ACHN (cell line): ENCODE results near the gene PHACTR1.
"Not testable (repeated sequence)": the region's sequence is repeated elsewhere in the genome, so short reads cannot be mapped to it uniquely, and the experiment has no call there.

Source experiments
- DNase-seq: peaks from one replicate; pipeline ENCODE4 v3.0.0-alpha.2; 2015
- in situ Hi-C: cut with HindIII; loops from 2 replicates; pipeline ENCODE4 v1.10.0; 2017; ENCODE audit warnings: low sequenced_read_pairs, low pct_ligation_motif_present, low pct_unique_long_range_greater_than_20kb

PHACTR1 gene

DNA sequence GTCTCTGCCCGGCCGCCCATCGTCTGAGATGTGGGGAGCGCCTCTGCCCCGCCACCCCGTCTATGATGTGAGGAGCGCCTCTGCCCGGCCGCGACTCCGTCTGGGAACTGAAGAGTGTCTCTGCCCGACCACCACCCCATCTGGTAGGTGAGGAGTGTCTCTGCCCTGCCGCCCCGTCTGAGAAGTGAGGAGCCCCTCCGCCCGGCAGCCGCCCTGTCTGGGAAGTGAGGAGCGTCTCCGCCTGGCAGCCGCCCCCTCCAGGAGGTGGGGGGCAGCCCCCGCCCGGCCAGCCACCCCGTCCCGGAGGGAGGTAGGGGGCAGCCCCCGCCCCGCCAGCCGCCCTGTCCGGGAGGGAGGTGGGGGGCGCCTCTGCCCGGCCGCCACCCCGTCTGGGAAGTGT is 417.3 kb downstream of the PHACTR1 start:
- in situ Hi-C loops, DNase-seq: not testable (repeated sequence)

DNA sequence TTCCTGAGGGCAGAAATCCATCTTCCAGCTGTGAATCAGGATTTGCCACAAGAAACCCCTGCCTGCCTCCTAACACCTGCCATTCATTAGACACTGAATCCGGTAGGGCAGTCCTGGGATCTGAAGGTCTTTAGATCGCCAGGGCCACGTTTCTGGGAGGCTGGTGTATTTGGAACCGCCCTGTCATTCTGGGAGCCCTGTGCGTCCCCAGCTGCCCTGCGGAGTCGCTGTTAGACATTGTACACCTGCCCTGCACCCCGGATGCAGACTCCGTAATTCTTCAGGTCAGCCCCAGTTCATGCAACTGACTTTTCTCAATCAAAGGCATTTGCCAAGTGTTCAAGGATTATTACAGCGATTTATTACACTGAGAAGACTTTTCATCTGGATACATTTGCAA is 418.6 kb downstream of the PHACTR1 start:
- in situ Hi-C loops, result no loop called here
- DNase-seq, result no peak

DNA sequence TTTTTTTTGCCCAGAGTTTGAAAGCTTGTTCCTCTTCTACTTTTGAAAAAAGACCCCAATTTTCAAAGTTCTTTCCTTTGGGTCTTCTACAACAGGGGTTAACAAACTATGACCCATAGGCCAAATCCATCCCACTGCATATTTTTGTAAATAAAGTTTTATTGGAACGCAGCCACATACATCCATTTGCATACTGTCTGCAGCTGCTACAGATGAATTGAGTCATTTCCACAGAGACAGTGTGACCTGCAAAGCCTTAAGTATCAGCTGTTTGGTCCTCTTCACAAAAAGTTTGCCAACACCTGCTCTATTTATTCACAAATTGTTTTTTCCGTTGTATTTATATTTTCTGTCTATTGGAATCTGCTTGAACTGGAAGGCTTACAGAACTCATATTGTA is 422.6 kb downstream of the PHACTR1 start:
- in situ Hi-C loops, result no loop called here
- no peak for DNase-seq

DNA sequence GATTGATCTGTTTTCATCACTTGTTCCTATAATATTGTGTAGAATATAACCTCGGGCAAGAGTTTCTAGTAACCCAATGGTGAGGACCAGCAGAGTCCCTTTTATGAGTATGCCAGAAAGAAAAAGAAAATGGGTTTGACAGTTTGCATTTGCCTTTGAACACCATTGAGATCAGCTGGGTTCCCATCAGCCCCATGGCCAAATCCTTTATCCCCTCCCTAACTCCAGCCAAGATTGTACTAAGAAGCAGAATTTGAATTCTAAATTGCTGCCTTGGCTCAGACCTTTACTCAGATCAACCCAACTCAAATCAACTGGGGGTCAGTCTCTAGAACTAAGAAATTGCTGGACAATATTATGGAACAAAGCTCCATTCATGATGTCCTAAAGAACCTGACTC is 424.4 kb downstream of the PHACTR1 start:
- no peak for DNase-seq
- in situ Hi-C loops, result no loop called here

DNA sequence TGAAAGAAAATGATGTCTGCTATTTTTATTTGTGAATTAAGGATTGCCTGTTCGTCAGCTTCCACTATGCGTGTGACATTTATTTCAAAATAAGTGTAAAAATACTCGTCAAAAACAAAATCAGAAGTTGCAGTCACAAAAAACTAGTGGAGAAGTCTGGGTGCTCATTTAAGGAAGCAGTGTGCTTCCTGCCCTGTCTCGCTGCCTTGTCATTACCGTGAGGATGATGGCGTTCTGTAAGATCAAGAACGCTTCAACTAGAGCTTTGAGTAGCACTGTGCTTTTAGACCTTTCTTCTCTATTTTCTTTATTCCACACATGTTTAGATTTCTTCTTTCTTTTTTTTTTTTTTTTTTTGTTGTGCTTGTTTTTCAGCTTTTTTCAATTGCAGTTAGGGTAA is 424.8 kb downstream of the PHACTR1 start:
- no peak for DNase-seq
- in situ Hi-C loops, result no loop called here

DNA sequence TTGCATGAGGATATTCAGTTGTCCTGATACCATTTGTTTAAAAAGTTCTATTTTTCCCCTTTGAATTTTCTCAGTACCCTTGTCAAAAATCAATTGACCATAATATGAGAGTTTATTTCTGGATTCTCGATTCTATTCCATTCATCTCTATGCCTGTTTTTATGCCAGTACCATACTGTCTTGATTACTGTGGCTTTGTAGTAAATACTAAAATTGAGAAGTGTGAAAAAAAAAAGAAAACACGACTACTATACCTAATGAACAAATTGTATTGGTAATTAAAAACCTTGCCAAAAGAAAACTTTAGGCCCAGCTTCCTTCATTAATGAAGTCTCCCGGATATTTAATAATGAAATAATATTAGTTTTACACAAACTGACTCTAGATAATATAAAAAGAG is 426.0 kb downstream of the PHACTR1 start:
- in situ Hi-C loops, result no loop called here
- no peak for DNase-seq

DNA sequence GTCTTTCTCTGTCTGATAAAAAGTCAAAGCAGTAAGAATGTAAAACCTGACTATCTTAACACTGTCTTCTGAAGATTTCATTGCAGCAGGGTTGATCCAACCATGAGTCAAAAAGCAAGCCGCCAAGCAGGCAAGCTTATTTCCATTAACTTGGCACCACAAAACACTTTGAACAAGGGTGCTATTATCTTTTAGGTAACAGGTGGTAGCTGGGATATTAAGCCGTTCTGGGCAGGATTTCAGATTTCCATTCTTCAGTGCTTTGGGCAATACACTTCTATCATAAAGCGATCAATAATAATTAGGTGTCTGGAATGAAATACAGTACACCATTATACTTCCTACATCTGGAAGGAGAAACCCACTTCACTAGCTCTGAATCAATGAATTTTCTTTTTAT is 429.9 kb downstream of the PHACTR1 start:
- in situ Hi-C loops, result no loop called here
- no peak for DNase-seq

DNA sequence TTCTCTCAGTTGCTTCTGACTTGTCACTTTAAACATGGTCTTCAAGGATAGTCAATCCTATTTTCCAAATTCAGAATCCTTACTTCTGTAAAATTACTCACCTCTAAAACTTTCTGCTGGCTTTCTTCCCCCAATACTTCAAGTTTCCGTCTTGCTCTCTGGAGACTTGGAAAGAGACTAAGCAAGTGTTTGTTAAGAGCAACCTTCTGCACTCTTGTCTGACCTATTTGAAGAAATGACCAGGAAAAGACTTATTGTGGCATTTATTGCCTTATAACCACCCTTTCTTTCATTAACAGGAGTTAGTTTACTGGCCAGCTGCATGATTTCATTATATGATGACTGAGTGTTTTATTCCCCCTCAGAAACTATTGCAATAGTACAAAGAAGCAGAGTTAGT is 430.8 kb downstream of the PHACTR1 start:
- no peak for DNase-seq
- in situ Hi-C loops, result no loop called here

DNA sequence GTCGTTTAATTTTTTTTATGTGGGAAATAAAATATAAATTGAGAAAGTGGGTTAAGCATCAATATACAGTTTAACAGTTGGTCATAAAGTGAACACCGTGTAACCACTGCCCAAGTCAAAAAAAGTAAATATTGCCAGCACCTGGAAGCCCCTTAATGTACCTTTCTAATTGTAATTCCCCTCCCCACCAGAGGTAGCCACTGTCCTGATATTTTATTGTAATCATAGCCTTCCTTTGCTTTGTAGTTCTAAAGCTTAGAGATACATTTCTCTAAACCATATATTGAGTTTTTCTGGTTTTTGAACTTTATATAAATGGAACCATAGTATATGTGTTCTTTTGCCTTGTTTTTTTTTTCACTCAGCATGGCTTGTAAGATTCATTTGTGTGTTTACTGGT is 431.2 kb downstream of the PHACTR1 start:
- in situ Hi-C loops, result no loop called here

DNA sequence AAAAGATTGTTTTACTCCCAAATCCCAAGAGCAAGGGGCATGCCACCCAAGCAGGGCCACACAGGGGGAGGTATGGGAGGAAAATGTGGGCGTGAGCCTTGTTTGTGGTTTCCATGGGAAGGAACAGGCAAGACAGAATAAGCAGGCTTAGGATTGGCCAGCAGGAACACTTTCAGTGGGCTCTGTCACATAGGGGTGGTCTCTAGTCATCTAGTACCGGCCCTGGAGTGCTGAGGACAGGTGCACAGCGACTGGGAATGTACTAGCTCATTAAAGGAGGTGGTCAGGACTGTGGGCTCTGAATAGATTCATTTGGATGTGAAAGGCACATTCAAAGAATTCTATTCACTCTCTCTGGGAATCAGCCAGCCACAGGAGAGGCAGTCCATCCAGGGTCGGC is 436.2 kb downstream of the PHACTR1 start:
- DNase-seq, result no peak
- in situ Hi-C loops, result no loop called here

More for the DNA sequence above, 431.2 kb downstream of the PHACTR1 start:
- DNase-seq, result no peak

DNA sequence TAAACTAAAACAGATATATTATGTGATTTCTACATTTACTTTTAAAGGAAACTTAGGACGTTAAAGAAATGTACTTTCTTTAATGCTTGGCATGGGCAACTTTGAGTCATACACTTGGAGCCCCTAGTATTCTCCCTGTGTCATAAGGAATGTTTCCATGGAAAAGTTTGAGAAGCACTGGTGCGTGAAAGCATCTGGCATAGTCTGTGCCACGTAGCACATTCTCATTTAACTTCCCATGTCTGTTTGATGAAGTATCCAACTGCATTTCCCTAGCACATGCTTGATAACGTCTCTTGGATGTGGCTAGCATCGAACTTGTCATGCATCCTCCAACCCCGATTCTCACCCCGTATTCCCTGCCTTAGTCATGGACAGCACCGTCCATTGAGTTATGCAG is 439.8 kb downstream of the PHACTR1 start:
- DNase-seq, result no peak
- in situ Hi-C loops, result no loop called here

DNA sequence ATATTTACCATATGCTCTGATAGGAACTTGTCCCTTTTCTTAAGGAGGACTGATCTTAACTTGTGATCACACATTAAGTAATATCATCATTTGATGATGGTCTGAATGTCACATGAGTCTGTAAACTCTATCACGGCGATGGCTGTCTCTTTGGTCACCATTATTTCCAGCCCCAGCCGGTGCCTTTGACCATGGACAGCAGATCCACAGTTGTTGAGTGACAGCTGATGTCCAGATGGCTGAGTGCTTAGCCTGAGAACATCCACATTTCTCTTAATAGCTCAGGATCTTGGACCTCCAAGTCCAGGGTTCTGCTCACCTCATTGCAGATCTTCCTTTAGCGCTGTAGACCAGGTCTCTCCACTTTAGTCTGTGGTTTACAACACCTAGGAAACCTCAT is 440.7 kb downstream of the PHACTR1 start:
- in situ Hi-C loops, result no loop called here

DNA sequence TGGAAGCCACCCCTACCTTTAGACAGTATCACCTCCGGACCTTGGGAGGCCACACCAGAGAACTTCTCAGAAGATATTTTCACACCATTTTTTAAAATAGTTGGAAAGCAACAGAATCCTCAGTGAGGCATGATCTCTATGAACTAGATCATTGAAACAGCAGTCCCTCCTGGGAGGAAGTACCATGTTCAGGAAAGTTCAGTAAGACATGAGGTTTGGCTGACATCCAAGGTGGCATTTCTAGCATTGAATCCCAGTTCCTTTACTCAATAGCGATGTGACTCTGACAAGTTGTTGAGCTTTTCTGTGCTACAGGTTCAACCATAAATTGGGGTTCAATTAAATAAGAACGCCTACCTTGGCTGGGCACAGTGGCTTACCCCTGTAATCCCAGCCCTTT is 442.7 kb downstream of the PHACTR1 start:
- in situ Hi-C loops, result no loop called here
- DNase-seq, result no peak

More for the DNA sequence above, 440.7 kb downstream of the PHACTR1 start:
- DNase-seq, result no peak

DNA sequence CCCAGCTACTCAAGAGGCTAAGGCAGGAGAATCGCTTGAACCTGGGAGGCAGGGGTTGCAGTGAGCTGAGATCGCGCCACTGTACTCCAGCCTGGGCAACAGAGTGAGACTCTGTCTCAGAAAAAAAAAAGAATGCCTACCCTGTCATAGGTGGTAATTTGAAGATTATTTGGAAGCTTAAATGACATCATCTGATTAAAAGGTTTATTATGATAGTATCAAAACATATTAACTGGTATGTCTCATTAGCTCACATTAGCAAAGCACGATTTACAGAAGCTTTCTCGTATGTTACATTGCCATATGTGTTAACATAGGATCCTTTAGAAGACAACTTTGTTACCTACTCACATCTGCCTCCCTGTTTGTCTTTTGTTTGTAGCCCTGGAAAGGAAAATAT is 443.3 kb downstream of the PHACTR1 start:
- in situ Hi-C loops, DNase-seq: not testable (repeated sequence)

DNA sequence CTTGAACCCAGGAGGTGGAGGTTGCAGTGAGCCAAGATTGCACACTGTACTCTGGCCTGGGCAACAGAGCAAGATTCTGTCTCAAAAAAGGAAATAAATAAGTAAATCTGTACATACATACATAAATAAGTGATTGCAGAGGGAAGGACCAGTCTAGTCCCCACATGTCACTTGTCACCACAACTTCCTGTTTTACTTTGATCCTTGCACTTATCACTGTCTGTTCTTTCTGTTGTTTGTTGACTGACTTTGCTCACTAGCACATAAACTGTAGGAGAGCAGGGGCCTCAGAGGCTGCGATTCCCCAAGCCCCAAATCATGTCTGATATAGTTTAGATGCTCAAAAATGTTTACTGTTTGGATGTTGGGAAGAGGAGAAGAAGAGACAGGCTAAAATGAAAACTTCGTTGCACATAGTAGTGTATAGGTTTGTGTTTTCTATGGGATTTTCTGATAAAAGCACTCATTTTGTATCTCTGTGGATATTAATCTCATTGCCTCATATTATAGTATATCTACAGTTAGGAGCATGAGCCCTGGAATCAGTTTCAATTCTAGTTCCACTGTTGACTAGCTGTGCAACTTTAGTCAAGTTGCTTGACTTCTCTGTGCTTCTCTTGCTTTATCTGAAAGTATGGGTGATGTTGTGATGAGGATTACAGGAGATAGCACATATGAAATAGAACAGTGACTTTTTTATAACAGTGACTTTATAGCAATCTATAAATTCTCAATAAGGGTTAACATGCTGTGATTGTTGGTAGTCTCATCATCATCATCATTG is 446.8 kb downstream of the PHACTR1 start:
- no peak for DNase-seq
- in situ Hi-C loops, result no loop called here

DNA sequence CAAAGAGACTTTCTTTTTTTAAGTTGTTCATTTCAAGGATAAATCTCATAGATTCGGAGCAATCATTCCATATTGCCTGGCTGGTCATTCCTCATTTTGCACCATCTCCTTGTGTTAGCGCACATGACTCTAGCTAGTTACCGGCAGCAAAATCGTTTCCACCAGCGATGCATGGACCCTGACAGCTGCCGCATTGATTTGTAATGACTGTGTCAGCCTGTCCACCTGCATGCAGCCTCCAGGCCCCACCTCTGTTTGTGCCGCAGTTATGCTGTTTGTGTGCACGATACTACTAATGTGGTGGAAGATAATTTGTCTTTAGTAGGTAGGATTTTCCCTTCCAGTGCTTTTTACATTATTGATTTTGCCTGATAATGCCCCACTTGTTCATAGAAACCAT is 447.7 kb downstream of the PHACTR1 start:
- in situ Hi-C loops, result no loop called here

DNA sequence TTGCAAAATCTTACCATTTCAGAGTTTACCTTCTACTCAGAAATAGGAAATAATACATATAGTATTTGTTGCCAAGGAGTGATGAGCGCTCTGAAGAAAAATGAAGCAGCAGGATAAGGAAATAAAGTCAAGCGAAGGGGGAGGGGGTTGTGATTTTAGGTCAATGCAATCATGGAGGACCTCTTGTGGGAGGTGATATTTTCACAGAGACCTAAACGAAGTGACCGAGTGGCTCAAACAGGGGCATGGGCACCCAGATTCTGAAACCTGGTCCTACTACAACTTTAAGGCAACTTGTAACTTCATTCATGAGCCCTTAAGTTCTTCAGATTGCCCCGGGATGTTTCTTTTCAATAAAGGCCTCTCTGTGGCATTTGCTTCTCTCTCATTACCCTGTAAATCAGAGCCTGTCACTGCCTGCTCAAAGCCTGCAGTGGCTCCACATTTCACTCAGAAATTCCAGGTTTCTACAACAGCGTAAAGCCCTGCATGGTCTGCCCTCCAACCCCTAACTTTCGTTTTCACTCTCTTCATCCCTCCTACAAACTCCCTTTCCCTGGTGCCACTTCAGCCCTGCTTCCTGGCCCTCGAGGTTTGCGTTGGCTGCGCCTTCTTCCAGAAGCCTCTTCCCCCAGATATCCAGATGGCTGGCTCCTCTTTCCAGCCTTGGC is 449.1 kb downstream of the PHACTR1 start:
- no peak for DNase-seq
- in situ Hi-C loops, result no loop called here

More for the DNA sequence above, 447.7 kb downstream of the PHACTR1 start:
- no peak for DNase-seq

DNA sequence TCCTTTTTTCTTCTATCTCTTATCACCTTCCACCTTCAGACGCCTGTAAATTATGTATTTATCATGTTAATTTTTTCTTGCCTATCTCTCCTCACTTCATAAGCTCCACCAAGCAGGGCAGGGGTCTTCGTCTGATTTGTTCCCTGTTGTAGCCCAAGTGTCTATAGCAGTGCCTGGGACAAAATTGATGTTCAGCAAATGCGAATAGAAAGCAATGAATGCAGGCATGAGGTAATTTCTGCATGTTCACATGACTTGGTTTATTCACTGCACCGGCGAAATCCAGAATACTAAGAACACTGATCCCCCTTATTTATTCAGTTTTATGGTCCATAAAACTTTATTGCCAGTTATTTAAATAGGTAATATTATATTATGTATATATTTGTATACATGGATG is 449.7 kb downstream of the PHACTR1 start:
- in situ Hi-C loops, result no loop called here
- no peak for DNase-seq

DNA sequence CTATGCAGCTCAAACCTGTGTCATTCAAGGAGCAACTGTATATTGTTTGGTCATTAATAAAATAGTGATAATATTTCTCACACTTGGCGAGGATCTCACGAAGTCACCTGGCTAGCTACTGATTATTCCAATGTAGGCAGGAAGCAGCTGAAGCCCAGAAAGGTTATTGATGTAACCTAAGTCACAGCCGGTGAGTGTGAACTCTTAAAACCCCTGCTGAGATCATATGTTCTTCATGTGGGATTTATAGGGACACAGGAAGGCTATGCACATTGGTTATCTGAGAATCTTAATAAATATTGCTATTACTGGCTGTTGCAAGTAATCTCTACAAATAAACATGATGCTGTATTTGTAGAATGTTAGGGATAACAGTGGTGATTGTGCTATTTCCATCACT is 450.3 kb downstream of the PHACTR1 start:
- DNase-seq, result no peak
- in situ Hi-C loops, result no loop called here

DNA sequence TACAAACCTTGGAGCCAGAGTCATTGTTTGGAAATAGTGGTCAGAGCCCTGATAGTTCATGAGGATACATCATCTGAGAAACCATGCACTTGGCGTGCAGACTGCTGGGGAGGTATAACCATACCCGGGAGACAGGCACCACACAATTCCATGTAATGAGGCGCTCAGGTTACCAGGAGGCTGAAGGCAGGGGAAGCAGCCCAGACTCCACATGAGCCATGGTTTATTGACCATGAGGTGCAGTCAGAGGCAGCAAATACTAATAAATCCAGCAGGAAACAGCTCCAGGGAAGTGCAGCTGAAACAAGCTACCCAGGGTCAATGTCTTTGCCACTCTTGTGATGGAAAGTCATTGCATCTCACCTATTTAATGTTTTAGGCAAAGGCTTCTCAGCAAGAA is 455.7 kb downstream of the PHACTR1 start:
- in situ Hi-C loops, result no loop called here
- DNase-seq, result no peak
